Neural crest cell (in vitro differentiated cells): ENCODE measurements around the gene FOXRED1. TPM values are rescaled to one million over a fixed set of nuclear protein-coding genes. Genes with fewer than 3 reads are reported as not detected.

Source experiments
- DNase-seq: peaks from one replicate; pipeline ENCODE4 v3.0.0; 2021; ENCODE audit warnings: low read depth, mixed read lengths, low spot score
- H3K27ac Mint-ChIP-seq: one replicate; pipeline ENCODE4 v1.8.0; 2021; ENCODE audit warnings: mild to moderate bottlenecking, mixed read lengths; ENCODE audit not compliant: unreplicated experiment
- H3K27me3 Mint-ChIP-seq: 2 replicates; pipeline ENCODE4 v1.8.0; 2021; ENCODE audit warnings: low read depth, mild to moderate bottlenecking, mixed read lengths
- H3K36me3 Mint-ChIP-seq: 2 replicates; pipeline ENCODE4 v1.8.0; 2021; ENCODE audit warnings: low read depth, mild to moderate bottlenecking, mixed read lengths
- H3K4me1 Mint-ChIP-seq: 2 replicates; pipeline ENCODE4 v1.8.0; 2021; ENCODE audit warnings: mixed read lengths
- H3K4me3 Mint-ChIP-seq: one replicate; pipeline ENCODE4 v1.8.0; 2021; ENCODE audit warnings: mild to moderate bottlenecking, mixed read lengths
- H3K9me3 Mint-ChIP-seq: 2 replicates; pipeline ENCODE4 v1.8.0; 2021; ENCODE audit warnings: mixed read lengths
- CTCF ChIP-seq: fragments of 200-600 bp; sonication (generic); conservative IDR thresholded peaks from 2 replicates; pipeline ENCODE4 v1.5.0; 2021; ENCODE audit warnings: antibody characterized with exemption, mild to moderate bottlenecking
- total RNA-seq: library from RNA; stranded (reverse); gene quantifications from 2 replicates; pipeline ENCODE4 v1.2.1, GENCODE V29; 2021

Gene FOXRED1
- total RNA-seq, 1 donor from 2014 or later = 55.0 TPM

GRCh38 chr11:126282361-126282735, 13.4 kb downstream of the FOXRED1 start:
- Mint-ChIP-seq H3K9me3 (no peaks in the 10 kb centered on the region), H3K27me3 (peaks cover 3% of the 10 kb centered on the region), H3K36me3 (peaks cover 5% of the 10 kb centered on the region), H3K27ac (no peak overlapping the region), H3K4me1 (peaks cover 34% of the 10 kb centered on the region), H3K4me3 (peak overlapping the region; percentile 92)
- DNase-seq = peak; percentile 21
- no peak for TF ChIP-seq CTCF

- peaks cover 34% of the 10 kb centered on the region for H3K4me1 Mint-ChIP-seq
- H3K4me3 Mint-ChIP-seq = peak within 1 kb of the TSS; percentile 92
- TF ChIP-seq CTCF = peak; percentile 44
- DNase-seq = peak; percentile 43
- no peaks in the 10 kb centered on the region for H3K9me3 Mint-ChIP-seq
- peaks cover 3% of the 10 kb centered on the region for H3K27me3 Mint-ChIP-seq
- H3K36me3 Mint-ChIP-seq = peaks cover 4% of the 10 kb centered on the region
- H3K27ac Mint-ChIP-seq = peak within 1 kb of the TSS; percentile 96
Observed at GRCh38 chr11:126282736-126283591, 14.0 kb downstream of the FOXRED1 start, which contains the start of gene TIRAP. Gene TIRAP (plus strand): TSS chr11:126283093. CDS start chr11:126290895, 7,802 bp downstream.

- no peak for TF ChIP-seq CTCF
- peak overlapping the region; percentile 90 for H3K4me3 Mint-ChIP-seq
- peaks cover 34% of the 10 kb centered on the region for H3K4me1 Mint-ChIP-seq
- H3K9me3 Mint-ChIP-seq = no peaks in the 10 kb centered on the region
- no peak for DNase-seq
- H3K27ac Mint-ChIP-seq = peak overlapping the region; percentile 75
- H3K27me3 Mint-ChIP-seq = peaks cover 3% of the 10 kb centered on the region
- peaks cover 3% of the 10 kb centered on the region for H3K36me3 Mint-ChIP-seq
Observed at GRCh38 chr11:126284829-126285228, 15.9 kb downstream of the FOXRED1 start.

- no peak for TF ChIP-seq CTCF
- H3K36me3 Mint-ChIP-seq = peaks cover 3% of the 10 kb centered on the region
Observed at GRCh38 chr11:126288237-126288636, 19.3 kb downstream of the FOXRED1 start.

GRCh38 chr11:126290887-126291286, 21.9 kb downstream of the FOXRED1 start:
- Mint-ChIP-seq H3K9me3 (no peaks in the 10 kb centered on the region), H3K36me3 (peaks cover 5% of the 10 kb centered on the region), H3K27me3 (no peaks in the 10 kb centered on the region), H3K27ac (peak overlapping the region; percentile 72), H3K4me3 (no peak overlapping the region), H3K4me1 (peaks cover 5% of the 10 kb centered on the region)
- no peak for DNase-seq
- no peak for TF ChIP-seq CTCF

More at GRCh38 chr11:126288237-126288636, 19.3 kb downstream of the FOXRED1 start:
- Mint-ChIP-seq H3K9me3 (no peaks in the 10 kb centered on the region), H3K4me3 (no peak overlapping the region), H3K27ac (no peak overlapping the region), H3K27me3 (peaks cover 3% of the 10 kb centered on the region), H3K4me1 (peaks cover 18% of the 10 kb centered on the region)
- no peak for DNase-seq
